ENCODE data around the gene TMEM187. TPM values are rescaled to one million over a fixed set of nuclear protein-coding genes. Genes with fewer than 3 reads are reported as not detected.
A peak's percentile ranks its signal among the peaks of the same experiment; 100 is the strongest.

The TMEM187 gene
- total and polyA plus RNA-seq, 12 donors: 4.0 to 29.2 (median 12.9) TPM

- no peak for DNase-seq
- Histone ChIP-seq H3K4me3 (no peak overlapping the region), H3K27ac (no peak overlapping the region), H3K9me3 (replicated peaks in 1 of 3) (no peaks in the 10 kb centered on the region), H3K36me3 (replicated peaks in 1 of 2) (no peaks in the 10 kb centered on the region), H3K4me1 (replicated peaks in 1 of 2) (peaks cover 0 to 11% of the 10 kb centered on the region in 2 donors), H3K27me3 (no peaks in the 10 kb centered on the region)
- WGBS, 4 donors: 56 to 84% (median 71%) methylated on average over 4 of the region's 4 CpGs
- intact Hi-C loops (cut with DNase I): no loop called here
- no peak for TF ChIP-seq CTCF (IDR thresholded peaks at IDR 0.05)
- no peak for TF ChIP-seq POLR2A (IDR thresholded peaks at IDR 0.05)
Measured at GRCh38 chrX:154008521-154008920, 36.0 kb downstream of the TMEM187 start.

- TF ChIP-seq POLR2A (IDR thresholded peaks at IDR 0.05): peak in 1 of 2 donors; percentile 60
- TF ChIP-seq CTCF (IDR thresholded peaks at IDR 0.05): no peak
- H3K27ac ChIP-seq: peak overlapping the region; percentile 69 to 95 (median 89)
- DNase-seq: peak; percentile 69 to 92 (median 89)
- intact Hi-C loops (cut with DNase I): no loop called here
- H3K4me3 ChIP-seq: no peak overlapping the region
- no peaks in the 10 kb centered on the region for H3K9me3 ChIP-seq (replicated peaks in 1 of 3)
- peaks cover 0 to 1% of the 10 kb centered on the region in 2 donors for H3K36me3 ChIP-seq (replicated peaks in 1 of 2)
- H3K4me1 ChIP-seq (replicated peaks in 1 of 2): peaks cover 0 to 12% of the 10 kb centered on the region in 2 donors
- WGBS, 4 donors: 44 to 68% (median 48%) methylated on average over 10 to 18 of the region's 18 CpGs
- no peaks in the 10 kb centered on the region for H3K27me3 ChIP-seq
Measured at GRCh38 chrX:154010330-154011087, 38.0 kb downstream of the TMEM187 start.

GRCh38 chrX:154011376-154012335 is 39.1 kb downstream of the TMEM187 start:
- Histone ChIP-seq H3K27me3 (no peaks in the 10 kb centered on the region), H3K9me3 (replicated peaks in 1 of 3) (no peaks in the 10 kb centered on the region), H3K4me1 (replicated peaks in 1 of 2) (peaks cover 0 to 12% of the 10 kb centered on the region in 2 donors), H3K36me3 (replicated peaks in 1 of 2) (peaks cover 0 to 13% of the 10 kb centered on the region in 2 donors), H3K4me3 (no peak overlapping the region), H3K27ac (peak overlapping the region; percentile 69 to 95 (median 89))
- DNase-seq: no peak
- intact Hi-C loops (cut with DNase I): no loop called here
- 75 to 83% (median 77%) methylated on average over 6 to 18 of the region's 18 CpGs for WGBS, 4 donors
- TF ChIP-seq POLR2A (IDR thresholded peaks at IDR 0.05) (no peak), CTCF (IDR thresholded peaks at IDR 0.05) (no peak)

Measured in adrenal gland (tissue), 12 donors.